ENCODE results near the gene IFNA4. TPM values are rescaled to one million over a fixed set of nuclear protein-coding genes. Genes with fewer than 3 reads are reported as not detected.
"Not testable (repeated sequence)": the region's sequence is repeated elsewhere in the genome, so short reads cannot be mapped to it uniquely, and the experiment has no call there.

IFNA4 gene
- total and polyA plus RNA-seq, 4 experiments from 2014 or later = not detected

DNA sequence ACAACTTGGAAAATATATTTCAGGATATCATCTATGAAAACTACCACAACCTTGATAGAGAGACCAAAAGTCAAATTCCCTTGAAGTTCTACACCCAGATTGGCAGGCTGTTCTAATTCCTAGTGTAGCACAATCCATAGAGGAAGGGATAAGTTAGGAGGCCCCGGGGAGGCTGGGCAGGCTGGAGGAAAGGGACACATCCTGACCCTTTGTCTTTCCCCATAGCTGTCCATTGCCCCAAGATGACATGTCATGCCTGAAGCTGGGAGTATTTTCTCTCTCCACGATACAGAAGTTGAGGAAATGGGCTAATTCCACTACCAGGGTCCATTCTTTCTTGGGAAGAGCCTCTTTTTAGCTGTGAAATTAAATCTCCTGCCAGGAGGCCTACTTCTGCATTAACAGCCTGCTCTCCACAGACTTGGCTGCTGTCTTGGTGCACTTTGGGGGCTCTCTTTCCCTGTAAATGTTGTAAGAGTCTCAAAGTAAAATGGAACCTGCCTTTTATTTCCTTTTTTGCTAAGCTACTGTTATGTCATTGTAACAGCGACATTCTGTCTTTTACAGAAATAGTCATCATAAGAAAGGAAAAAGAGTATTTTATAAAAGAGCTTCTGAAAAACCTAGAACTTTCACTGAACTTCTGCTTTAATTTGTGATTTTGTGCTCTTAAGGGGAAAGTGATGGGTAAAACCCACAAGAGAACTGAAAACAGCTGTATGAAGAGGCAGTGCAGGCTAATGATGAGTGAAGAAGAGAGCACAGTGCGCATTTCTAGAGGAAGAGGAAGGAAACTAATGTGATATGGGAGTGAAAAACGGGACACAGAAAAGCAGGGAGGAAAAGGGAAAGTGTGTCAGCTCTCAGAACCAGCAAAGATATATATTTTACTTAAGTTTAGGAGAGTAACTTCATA lies 26.3 kb upstream of the IFNA4 start:
- POLR2A ChIA-PET (ENCODE audit: partially characterized antibody); H3K9me3 Mint-ChIP-seq; H3K4me1 Mint-ChIP-seq; H3K9me3 ChIP-seq (ENCODE audit: control insufficient read depth in 1 of 2, low read length in 2 of 2); H3K36me3 Mint-ChIP-seq; H3K27ac ChIP-seq (ENCODE audit: low read depth, low read length); H3K4me3 ChIP-seq (ENCODE audit: low read length in 2 of 2); H3K4me1 ChIP-seq (ENCODE audit: insufficient read depth, low read length); H3K27me3 ChIP-seq (ENCODE audit: insufficient read depth, low read length); H3K36me3 ChIP-seq (ENCODE audit: insufficient read depth, low read length): not testable (repeated sequence)
- Mint-ChIP-seq H3K4me3 (peak overlapping the region in 5 of 8 donors; percentile 15 to 62 (median 57)), H3K27me3 (peaks cover 5 to 11% of the 10 kb centered on the region in 2 donors), H3K27ac (peak overlapping the region in 1 of 7 donors; percentile 40)
- intact Hi-C loops (cut with micrococcal nuclease) = loop anchor here (10.0 kb wide), 1 partner anchor 251 kb away; no protein-coding TSS in a partner anchor
- CTCF ChIA-PET (ENCODE audit: partially characterized antibody) = interaction anchor here (0.6 to 4.1 kb wide), 8 partner anchors 10 to 261 kb away, joined by 3 to 26 read pairs (median 3); no protein-coding TSS in a partner anchor
- DNase-seq = peak in 1 of 5 donors; percentile 2

DNA sequence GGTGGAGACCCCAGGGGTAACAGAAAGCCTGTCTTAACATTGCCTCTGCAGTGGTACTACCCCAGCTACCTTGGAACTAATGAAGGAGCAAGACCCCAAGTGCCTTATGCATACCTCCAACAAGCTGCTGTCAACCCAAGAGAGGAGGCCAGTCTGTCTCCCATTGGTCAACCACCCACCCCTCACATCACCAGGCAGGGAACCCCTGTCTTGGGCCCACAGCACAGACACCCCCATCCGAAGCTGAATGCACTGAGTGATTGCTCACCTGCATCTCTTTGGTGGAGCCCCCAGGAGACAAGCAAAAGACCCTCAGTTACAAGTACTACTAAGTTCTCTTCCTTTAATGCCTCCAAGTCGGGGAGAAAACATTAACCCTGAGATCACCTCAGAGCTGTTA lies 24.8 kb upstream of the IFNA4 start:
- H3K4me1 Mint-ChIP-seq; H3K9me3 Mint-ChIP-seq; H3K36me3 ChIP-seq (ENCODE audit: insufficient read depth, low read length); DNase-seq; H3K4me3 ChIP-seq (ENCODE audit: low read length in 2 of 2); POLR2A ChIA-PET (ENCODE audit: partially characterized antibody); H3K27ac Mint-ChIP-seq; H3K36me3 Mint-ChIP-seq; H3K4me3 Mint-ChIP-seq; H3K4me1 ChIP-seq (ENCODE audit: insufficient read depth, low read length); H3K9me3 ChIP-seq (ENCODE audit: control insufficient read depth in 1 of 2, low read length in 2 of 2); H3K27me3 ChIP-seq (ENCODE audit: insufficient read depth, low read length); H3K27ac ChIP-seq (ENCODE audit: low read depth, low read length); H3K27me3 Mint-ChIP-seq: not testable (repeated sequence)
- CTCF ChIA-PET (ENCODE audit: partially characterized antibody) = interaction anchor here (1.2 to 4.1 kb wide), 4 partner anchors 17 to 182 kb away, joined by 3 to 26 read pairs (median 4); no protein-coding TSS in a partner anchor
- intact Hi-C loops (cut with micrococcal nuclease) = loop anchor here (10.0 kb wide), 1 partner anchor 253 kb away; no protein-coding TSS in a partner anchor

GRCh38 chr9:21210782-21211181 lies 23.4 kb upstream of the IFNA4 start:
- H3K4me3 Mint-ChIP-seq; DNase-seq; H3K9me3 ChIP-seq (ENCODE audit: control insufficient read depth in 1 of 2, low read length in 2 of 2); H3K4me1 Mint-ChIP-seq; H3K27me3 ChIP-seq (ENCODE audit: insufficient read depth, low read length); H3K36me3 ChIP-seq (ENCODE audit: insufficient read depth, low read length); POLR2A ChIA-PET (ENCODE audit: partially characterized antibody); H3K36me3 Mint-ChIP-seq; H3K4me3 ChIP-seq (ENCODE audit: low read length in 2 of 2); H3K27ac ChIP-seq (ENCODE audit: low read depth, low read length); H3K9me3 Mint-ChIP-seq; H3K27ac Mint-ChIP-seq; H3K4me1 ChIP-seq (ENCODE audit: insufficient read depth, low read length): not testable (repeated sequence)
- CTCF ChIA-PET (ENCODE audit: partially characterized antibody) = interaction anchor here (1.2 to 4.1 kb wide), 2 partner anchors 16 to 224 kb away, joined by 3 to 26 read pairs; no protein-coding TSS in a partner anchor
- intact Hi-C loops (cut with micrococcal nuclease) = loop anchor here (10.0 kb wide), 1 partner anchor 254 kb away; no protein-coding TSS in a partner anchor
- H3K27me3 Mint-ChIP-seq = peaks cover 3 to 12% of the 10 kb centered on the region in 2 donors

GRCh38 chr9:21210311-21210710 lies 22.9 kb upstream of the IFNA4 start:
- Histone ChIP-seq H3K27ac (ENCODE audit: low read depth, low read length) (no peak overlapping the region), H3K9me3 (ENCODE audit: control insufficient read depth in 1 of 2, low read length in 2 of 2) (no peaks in the 10 kb centered on the region), H3K27me3 (ENCODE audit: insufficient read depth, low read length) (no peaks in the 10 kb centered on the region), H3K4me1 (ENCODE audit: insufficient read depth, low read length) (no peaks in the 10 kb centered on the region), H3K4me3 (ENCODE audit: low read length in 2 of 2) (no peak overlapping the region), H3K36me3 (ENCODE audit: insufficient read depth, low read length) (no peaks in the 10 kb centered on the region)
- intact Hi-C loops (cut with micrococcal nuclease) = loop anchor here (10.0 kb wide), 1 partner anchor 254 kb away; no protein-coding TSS in a partner anchor
- ChIA-PET CTCF (ENCODE audit: partially characterized antibody) (interaction anchor here (1.2 to 4.1 kb wide), 2 partner anchors 16 to 224 kb away, joined by 3 to 26 read pairs; no protein-coding TSS in a partner anchor), POLR2A (ENCODE audit: partially characterized antibody) (no interaction called here)
- no peak for DNase-seq
- Mint-ChIP-seq H3K9me3 (peaks cover 0 to 4% (median 0%) of the 10 kb centered on the region in 8 donors), H3K4me1 (peaks cover 0 to 2% (median under 1%) of the 10 kb centered on the region in 4 donors), H3K4me3 (no peak overlapping the region), H3K27me3 (peaks cover 6 to 12% of the 10 kb centered on the region in 2 donors), H3K27ac (no peak overlapping the region), H3K36me3 (no peaks in the 10 kb centered on the region)

GRCh38 chr9:21207043-21207442 lies 19.7 kb upstream of the IFNA4 start, which contains the start of gene IFNA10:
Gene IFNA10 (minus strand): TSS chr9:21207143. CDS start chr9:21207097, 46 bp downstream.
- H3K4me3 Mint-ChIP-seq; H3K4me3 ChIP-seq (ENCODE audit: low read length in 2 of 2); POLR2A ChIA-PET (ENCODE audit: partially characterized antibody); H3K27ac ChIP-seq (ENCODE audit: low read depth, low read length); H3K4me1 Mint-ChIP-seq; H3K27me3 ChIP-seq (ENCODE audit: insufficient read depth, low read length); H3K27ac Mint-ChIP-seq; H3K4me1 ChIP-seq (ENCODE audit: insufficient read depth, low read length); DNase-seq; intact Hi-C loops (cut with micrococcal nuclease); CTCF ChIA-PET (ENCODE audit: partially characterized antibody); H3K36me3 ChIP-seq (ENCODE audit: insufficient read depth, low read length); H3K36me3 Mint-ChIP-seq; H3K9me3 ChIP-seq (ENCODE audit: control insufficient read depth in 1 of 2, low read length in 2 of 2): not testable (repeated sequence)
- Mint-ChIP-seq H3K27me3 (peaks cover 10 to 14% of the 10 kb centered on the region in 2 donors), H3K9me3 (peaks cover 0 to 10% (median 1%) of the 10 kb centered on the region in 8 donors)

DNA sequence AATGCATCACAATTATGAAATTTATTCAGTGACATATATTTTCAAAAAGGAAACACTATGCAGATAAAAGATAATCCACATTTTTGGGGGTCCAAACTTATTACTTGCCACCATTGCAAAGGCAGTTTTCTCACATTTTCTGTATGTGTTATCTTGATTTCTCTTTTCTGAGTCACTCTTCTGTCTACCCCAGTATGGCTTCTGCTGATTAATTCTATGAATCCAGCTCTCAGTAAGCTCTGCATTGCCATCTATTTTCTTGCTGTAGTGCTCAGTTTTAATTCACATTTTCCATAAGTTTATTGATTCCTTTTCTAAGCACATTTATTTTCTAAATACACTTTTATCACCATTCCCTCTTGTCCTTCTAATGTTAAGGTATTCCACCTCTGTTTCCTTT lies 17.8 kb upstream of the IFNA4 start:
- intact Hi-C loops (cut with micrococcal nuclease) = no loop called here
- no peak for DNase-seq
- H3K4me1 ChIP-seq (ENCODE audit: insufficient read depth, low read length) = no peaks in the 10 kb centered on the region
- H3K27me3 Mint-ChIP-seq = peaks cover 13 to 18% of the 10 kb centered on the region in 2 donors
- no peak overlapping the region for H3K4me3 ChIP-seq (ENCODE audit: low read length in 2 of 2)
- POLR2A ChIA-PET (ENCODE audit: partially characterized antibody) = no interaction called here
- no peaks in the 10 kb centered on the region for H3K4me1 Mint-ChIP-seq
- H3K27me3 ChIP-seq (ENCODE audit: insufficient read depth, low read length) = no peaks in the 10 kb centered on the region
- no peak overlapping the region for H3K27ac ChIP-seq (ENCODE audit: low read depth, low read length)
- no peaks in the 10 kb centered on the region for H3K36me3 Mint-ChIP-seq
- no peak overlapping the region for H3K4me3 Mint-ChIP-seq
- H3K9me3 Mint-ChIP-seq = peaks cover 0 to 10% (median 1%) of the 10 kb centered on the region in 8 donors
- no peak overlapping the region for H3K27ac Mint-ChIP-seq
- no peaks in the 10 kb centered on the region for H3K9me3 ChIP-seq (ENCODE audit: control insufficient read depth in 1 of 2, low read length in 2 of 2)
- CTCF ChIA-PET (ENCODE audit: partially characterized antibody) = no interaction called here
- no peaks in the 10 kb centered on the region for H3K36me3 ChIP-seq (ENCODE audit: insufficient read depth, low read length)

- H3K4me3 Mint-ChIP-seq; H3K9me3 ChIP-seq (ENCODE audit: control insufficient read depth in 1 of 2, low read length in 2 of 2); H3K36me3 Mint-ChIP-seq; POLR2A ChIA-PET (ENCODE audit: partially characterized antibody); intact Hi-C loops (cut with micrococcal nuclease); H3K27ac ChIP-seq (ENCODE audit: low read depth, low read length); H3K4me1 ChIP-seq (ENCODE audit: insufficient read depth, low read length); H3K27ac Mint-ChIP-seq; H3K4me1 Mint-ChIP-seq; H3K4me3 ChIP-seq (ENCODE audit: low read length in 2 of 2); H3K27me3 ChIP-seq (ENCODE audit: insufficient read depth, low read length); H3K36me3 ChIP-seq (ENCODE audit: insufficient read depth, low read length); DNase-seq: not testable (repeated sequence)
- H3K9me3 Mint-ChIP-seq = peaks cover 0 to 10% (median 1%) of the 10 kb centered on the region in 8 donors
- peaks cover 14 to 20% of the 10 kb centered on the region in 2 donors for H3K27me3 Mint-ChIP-seq
- CTCF ChIA-PET (ENCODE audit: partially characterized antibody) = interaction anchor here (2.1 kb wide), 1 partner anchor 48 kb away, joined by 5 read pairs; no protein-coding TSS in a partner anchor
Observed at GRCh38 chr9:21202105-21202504, 14.7 kb upstream of the IFNA4 start, which contains the start of gene IFNA7. Gene IFNA7 (minus strand): TSS chr9:21202205. CDS start chr9:21202165, 40 bp downstream.
